IPS-20b (cell line): ENCODE measurements around the gene LRRC14B.

ENCODE experiments used
- H3K27ac ChIP-seq: one replicate; pipeline ENCODE4 v1.5.1; 2013; ENCODE audit warnings: low read length
- H3K27me3 ChIP-seq: 2 replicates; pipeline ENCODE4 v1.6.1; 2013; ENCODE audit warnings: mild to moderate bottlenecking, low read length, inconsistent platforms; ENCODE audit not compliant: insufficient read depth
- H3K36me3 ChIP-seq: 2 replicates; pipeline ENCODE4 v1.6.1; 2013; ENCODE audit warnings: low read depth, mild to moderate bottlenecking, inconsistent platforms, low read length, moderate library complexity; ENCODE audit not compliant: insufficient read depth
- H3K4me1 ChIP-seq: 2 replicates; pipeline ENCODE4 v1.6.1; 2013; ENCODE audit warnings: mild to moderate bottlenecking, control low read depth, inconsistent platforms, low read length, moderate library complexity; ENCODE audit not compliant: insufficient read depth
- H3K4me3 ChIP-seq: 2 replicates; pipeline ENCODE4 v1.5.1; 2013; ENCODE audit warnings: mild to moderate bottlenecking, low read length, inconsistent platforms
- H3K9ac ChIP-seq: 2 replicates; pipeline ENCODE4 v1.6.1; 2013; ENCODE audit warnings: low read depth, mild to moderate bottlenecking, inconsistent platforms, low read length, moderate library complexity
- H3K9me3 ChIP-seq: 2 replicates; pipeline ENCODE4 v1.6.1; 2013; ENCODE audit warnings: mild to moderate bottlenecking, low read depth, low read length, inconsistent platforms; ENCODE audit not compliant: insufficient read depth

Gene LRRC14B

DNA sequence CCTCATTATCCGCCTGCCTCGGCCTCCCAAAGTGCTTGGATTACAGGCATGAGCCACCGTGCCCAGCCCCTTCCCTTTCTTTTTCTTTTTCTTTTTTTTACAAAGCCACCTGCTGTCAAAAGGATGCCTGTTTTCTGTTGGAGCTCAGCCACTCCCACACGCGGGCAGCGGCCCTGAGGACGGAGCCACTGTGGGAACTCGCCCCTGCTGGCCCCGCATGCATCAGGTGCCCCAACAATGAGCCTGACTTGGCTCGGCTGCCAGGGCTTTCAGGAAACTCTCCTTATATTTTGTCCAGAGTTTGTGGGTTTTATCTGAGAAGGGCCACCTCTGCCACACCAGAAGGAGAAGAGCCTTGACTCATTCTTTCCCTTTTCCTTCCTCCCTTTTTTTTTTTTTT, 37.1 kb upstream of the LRRC14B start:
- no peaks in the 10 kb centered on the region for H3K27me3 ChIP-seq
- H3K27ac ChIP-seq = no peak overlapping the region
- H3K36me3 ChIP-seq = peaks cover 62% of the 10 kb centered on the region
- no peak overlapping the region for H3K4me3 ChIP-seq
- no peak overlapping the region for H3K9ac ChIP-seq
- no peaks in the 10 kb centered on the region for H3K9me3 ChIP-seq
- H3K4me1 ChIP-seq = no peaks in the 10 kb centered on the region

DNA sequence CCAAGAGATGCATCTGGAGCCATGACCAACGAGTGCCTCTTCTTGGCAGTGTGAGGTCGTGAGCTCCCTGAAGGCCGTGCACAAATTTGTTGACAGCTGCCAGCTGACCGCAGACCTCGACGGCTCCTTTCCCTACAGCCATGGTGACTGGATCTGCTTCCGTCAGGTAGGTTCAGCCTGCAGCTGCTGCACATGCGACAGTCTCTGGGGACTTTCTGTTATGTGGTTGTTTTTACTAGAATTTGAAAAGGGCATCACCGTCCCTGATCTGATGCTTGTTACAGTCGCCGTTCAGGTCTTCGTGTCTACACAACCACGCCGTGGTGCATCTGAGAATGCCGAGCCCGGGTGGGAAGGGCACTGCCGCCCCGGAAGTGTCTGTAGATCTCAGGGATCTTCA, 36.5 kb upstream of the LRRC14B start:
- Histone ChIP-seq H3K4me1 (no peaks in the 10 kb centered on the region), H3K9ac (no peak overlapping the region), H3K27me3 (no peaks in the 10 kb centered on the region)

DNA sequence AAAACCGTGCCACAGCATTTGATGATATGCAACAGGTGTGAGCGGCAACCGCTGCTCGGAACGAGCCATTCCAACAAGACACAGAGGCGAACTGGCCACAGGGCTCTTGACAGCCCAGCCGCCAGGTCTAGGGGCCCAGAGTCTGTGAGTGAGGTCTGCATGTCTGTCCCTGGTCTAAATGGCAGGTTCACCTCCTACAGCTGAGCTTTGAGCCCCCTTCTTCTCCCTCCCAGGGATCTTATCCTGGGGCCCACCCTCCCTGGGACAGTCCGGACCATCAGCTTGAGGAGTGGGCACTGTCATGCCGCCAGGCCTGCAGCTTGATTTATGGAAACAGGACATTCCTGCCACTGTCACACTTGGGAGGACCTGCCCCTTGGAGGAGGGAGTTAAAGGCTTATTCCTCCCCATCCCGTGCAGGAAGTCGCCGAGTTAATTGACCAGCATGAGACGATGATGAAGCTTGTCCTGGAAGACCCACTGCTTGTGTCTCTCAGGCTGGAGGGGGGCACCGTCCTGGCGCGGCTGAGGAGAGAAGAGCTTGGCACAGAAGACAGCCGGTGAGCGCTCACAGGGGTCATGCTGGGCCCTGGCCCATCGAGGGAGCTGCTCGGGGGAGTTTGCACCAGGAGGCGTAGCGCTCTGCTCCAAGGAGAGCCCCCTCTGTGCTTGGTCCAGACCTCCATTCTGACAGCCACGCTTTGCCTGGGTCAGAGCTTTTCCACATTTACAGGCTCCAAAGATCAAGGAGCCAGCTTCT, 35.5 kb upstream of the LRRC14B start:
- H3K36me3 ChIP-seq = peaks cover 73% of the 10 kb centered on the region
- H3K27ac ChIP-seq = no peak overlapping the region
- no peaks in the 10 kb centered on the region for H3K4me1 ChIP-seq
- H3K9ac ChIP-seq = no peak overlapping the region
- H3K4me3 ChIP-seq = no peak overlapping the region
- no peaks in the 10 kb centered on the region for H3K27me3 ChIP-seq
- H3K9me3 ChIP-seq = no peaks in the 10 kb centered on the region

More for the DNA sequence above, 36.5 kb upstream of the LRRC14B start:
- Histone ChIP-seq H3K36me3 (peaks cover 67% of the 10 kb centered on the region), H3K9me3 (no peaks in the 10 kb centered on the region), H3K4me3 (no peak overlapping the region), H3K27ac (no peak overlapping the region)

DNA sequence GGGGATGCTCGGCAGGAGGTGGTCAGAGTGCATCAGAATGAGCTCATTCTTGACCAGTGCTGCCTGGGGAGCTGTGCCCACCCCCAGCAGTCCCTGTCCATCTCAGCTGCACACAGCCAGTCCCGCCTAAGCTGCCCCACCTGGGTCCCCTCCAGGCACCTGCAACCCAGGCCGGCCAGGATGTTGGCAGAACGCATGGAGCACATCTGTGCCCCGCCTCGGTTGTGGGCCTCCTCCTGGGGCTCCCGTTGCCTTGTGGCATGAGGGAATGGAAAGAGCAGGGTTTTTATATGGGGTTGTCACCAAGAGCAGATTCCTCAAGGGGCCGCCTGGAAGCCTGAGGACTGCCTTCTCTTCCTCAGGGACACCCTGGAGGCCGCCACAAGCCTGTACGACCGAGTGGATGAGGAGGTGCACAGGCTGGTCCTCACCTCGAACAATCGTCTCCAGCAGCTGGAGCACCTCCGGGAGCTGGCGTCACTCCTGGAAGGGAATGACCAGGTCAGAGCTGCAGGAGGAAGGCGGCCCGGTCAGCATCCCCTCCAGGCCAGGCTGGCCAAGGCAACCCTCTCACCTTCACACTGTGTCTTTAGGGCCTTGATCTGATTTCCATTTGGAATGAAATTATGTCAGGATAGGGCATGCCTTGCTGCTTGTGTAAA, 34.8 kb upstream of the LRRC14B start:
- Histone ChIP-seq H3K27ac (no peak overlapping the region), H3K36me3 (peaks cover 73% of the 10 kb centered on the region), H3K9me3 (no peaks in the 10 kb centered on the region), H3K9ac (no peak overlapping the region), H3K27me3 (no peaks in the 10 kb centered on the region), H3K4me3 (no peak overlapping the region), H3K4me1 (no peaks in the 10 kb centered on the region)

DNA sequence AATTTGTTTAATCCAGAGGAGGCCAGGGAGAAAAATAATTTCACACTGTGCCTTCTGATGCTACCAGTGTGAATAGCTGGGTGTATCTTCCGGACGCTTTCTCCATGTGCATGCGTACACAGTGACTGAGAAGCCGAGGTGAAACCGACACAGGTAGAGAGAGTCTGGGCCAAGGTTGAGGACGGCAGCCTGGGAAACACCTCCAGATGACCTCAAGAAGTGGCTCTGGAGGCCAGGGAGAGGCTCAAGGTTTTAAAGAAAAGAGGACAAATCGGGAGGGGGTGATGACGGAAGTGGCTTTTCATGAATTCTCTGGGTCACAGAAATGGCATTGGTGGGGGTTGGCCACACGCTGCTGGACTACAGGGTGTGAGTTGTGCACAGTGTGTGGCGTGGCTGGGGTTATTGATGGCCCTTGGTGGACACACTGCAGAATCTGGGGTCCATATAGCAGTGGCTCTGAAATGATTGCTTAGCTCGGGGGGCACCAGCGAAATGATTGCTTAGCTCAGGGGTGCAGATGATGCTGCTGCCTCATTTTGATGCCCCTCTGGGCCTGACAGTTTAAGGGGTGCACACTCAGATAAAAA, 34.1 kb upstream of the LRRC14B start:
- peaks cover 80% of the 10 kb centered on the region for H3K36me3 ChIP-seq
- no peak overlapping the region for H3K4me3 ChIP-seq
- no peaks in the 10 kb centered on the region for H3K27me3 ChIP-seq
- H3K27ac ChIP-seq = no peak overlapping the region
- H3K9me3 ChIP-seq = no peaks in the 10 kb centered on the region
- no peak overlapping the region for H3K9ac ChIP-seq
- no peaks in the 10 kb centered on the region for H3K4me1 ChIP-seq

DNA sequence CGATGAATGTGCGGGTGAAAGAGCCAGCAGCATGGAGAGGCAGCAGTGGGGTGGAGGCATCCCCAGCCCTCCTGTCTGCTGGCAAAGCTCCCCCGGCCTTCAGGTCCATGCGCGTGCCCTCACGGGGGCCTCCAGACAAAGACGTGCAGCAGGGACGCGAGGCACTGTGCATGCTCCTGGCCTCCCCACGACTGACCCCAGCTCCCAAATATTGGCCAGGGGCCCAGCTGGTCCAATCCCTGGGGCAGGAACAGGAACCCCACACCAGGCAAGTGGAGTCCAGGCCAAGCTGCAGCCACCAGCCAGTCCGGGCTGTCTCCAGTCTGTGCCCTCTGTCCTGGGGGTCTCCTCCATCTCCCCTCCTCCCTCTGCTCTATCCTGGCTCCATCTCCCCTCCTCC, 33.5 kb upstream of the LRRC14B start:
- no peak overlapping the region for H3K27ac ChIP-seq
- no peak overlapping the region for H3K9ac ChIP-seq
- no peaks in the 10 kb centered on the region for H3K9me3 ChIP-seq
- no peak overlapping the region for H3K4me3 ChIP-seq
- peaks cover 80% of the 10 kb centered on the region for H3K36me3 ChIP-seq
- H3K27me3 ChIP-seq = no peaks in the 10 kb centered on the region
- H3K4me1 ChIP-seq = no peaks in the 10 kb centered on the region

DNA sequence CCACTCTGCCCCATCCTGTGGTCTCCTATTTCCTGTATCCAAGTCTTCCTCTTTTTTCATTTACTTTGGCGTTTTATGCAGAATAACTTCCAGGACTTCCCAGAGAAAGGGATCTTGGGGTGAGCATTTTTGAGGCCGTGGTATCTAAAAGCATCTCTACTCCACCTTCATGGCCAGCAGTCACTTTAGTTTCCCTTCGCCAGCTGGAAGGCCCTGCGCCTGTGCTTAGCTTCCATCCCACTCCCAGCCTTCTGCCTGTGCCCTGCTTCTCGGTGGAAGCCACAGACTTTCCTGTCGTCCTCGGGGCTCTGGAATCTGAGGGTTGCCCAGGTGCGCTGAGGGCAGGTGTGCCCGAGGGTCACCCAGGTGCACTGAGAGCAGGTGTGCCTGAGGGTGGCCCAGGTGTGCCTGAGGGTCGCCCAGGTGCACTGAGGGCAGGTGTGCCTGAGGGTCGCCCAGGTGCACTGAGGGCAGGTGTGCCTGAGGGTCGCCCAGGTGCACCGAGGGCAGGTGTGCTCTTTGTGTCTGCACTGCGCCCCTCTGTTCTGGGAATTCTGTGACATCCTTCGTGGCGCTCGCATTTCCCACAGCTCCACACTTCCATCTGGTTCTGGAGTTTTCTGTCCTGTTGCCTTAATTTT, 32.4 kb upstream of the LRRC14B start:
- Histone ChIP-seq H3K4me3 (no peak overlapping the region), H3K4me1 (no peaks in the 10 kb centered on the region), H3K36me3 (peaks cover 69% of the 10 kb centered on the region), H3K9ac (no peak overlapping the region), H3K9me3 (no peaks in the 10 kb centered on the region), H3K27me3 (no peaks in the 10 kb centered on the region), H3K27ac (no peak overlapping the region)

DNA sequence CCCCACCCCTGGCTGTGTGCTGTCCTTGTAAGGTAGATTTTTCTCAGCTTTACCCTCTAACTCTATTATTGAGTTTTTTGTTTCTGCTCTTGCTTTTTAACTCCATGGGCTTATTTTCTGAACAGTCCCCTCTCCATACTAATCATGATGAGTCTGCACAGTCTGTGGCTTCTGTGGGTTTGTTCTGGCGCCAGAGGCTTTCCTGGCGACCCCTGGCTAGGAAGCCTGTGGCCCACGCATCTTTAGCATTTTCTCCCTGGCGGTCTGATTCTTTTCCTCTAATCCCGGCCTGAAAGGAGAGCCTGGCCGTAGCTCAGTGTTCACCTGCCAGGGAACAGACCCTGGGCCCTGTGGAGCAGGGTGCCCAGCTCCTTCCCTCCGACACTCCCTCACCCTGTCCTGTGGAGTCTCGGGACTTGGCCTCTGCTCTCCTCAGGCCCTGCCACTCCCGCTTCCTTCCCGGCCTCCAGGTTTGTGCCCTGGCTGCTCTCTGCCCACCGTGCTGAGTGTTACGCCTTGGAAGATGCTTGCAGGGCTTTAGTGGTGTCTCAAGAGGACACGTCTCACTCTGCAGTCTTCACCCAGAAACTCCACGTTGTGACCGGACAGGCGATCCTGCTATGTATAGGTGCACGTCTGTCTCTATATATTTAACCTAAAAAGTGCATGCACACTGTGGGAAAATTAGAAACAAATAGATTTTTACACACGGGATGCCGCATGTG, 31.7 kb upstream of the LRRC14B start:
- Histone ChIP-seq H3K27ac (no peak overlapping the region), H3K4me3 (no peak overlapping the region), H3K27me3 (no peaks in the 10 kb centered on the region), H3K36me3 (peaks cover 64% of the 10 kb centered on the region), H3K9ac (no peak overlapping the region), H3K9me3 (no peaks in the 10 kb centered on the region), H3K4me1 (no peaks in the 10 kb centered on the region)

DNA sequence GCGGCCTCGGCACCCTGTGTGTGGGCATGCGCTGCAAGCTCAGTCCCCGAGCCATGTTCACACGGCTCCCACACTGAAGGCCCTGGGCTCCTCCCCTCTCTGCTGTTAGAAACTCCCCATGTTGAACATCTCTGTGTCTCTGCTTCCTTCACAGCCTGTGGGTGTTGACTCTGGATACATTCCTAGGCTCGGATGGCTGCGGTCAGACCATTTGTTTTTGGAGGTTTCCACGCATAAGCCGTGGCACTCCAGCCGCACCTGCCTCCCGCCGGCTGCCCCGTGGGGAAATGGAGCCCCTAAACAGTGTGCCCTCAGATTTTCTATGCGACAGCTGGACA, 31.2 kb upstream of the LRRC14B start:
- no peaks in the 10 kb centered on the region for H3K9me3 ChIP-seq
- H3K4me3 ChIP-seq = no peak overlapping the region
- peaks cover 59% of the 10 kb centered on the region for H3K36me3 ChIP-seq
- H3K4me1 ChIP-seq = no peaks in the 10 kb centered on the region
- H3K27me3 ChIP-seq = no peaks in the 10 kb centered on the region
- H3K9ac ChIP-seq = no peak overlapping the region
- no peak overlapping the region for H3K27ac ChIP-seq

DNA sequence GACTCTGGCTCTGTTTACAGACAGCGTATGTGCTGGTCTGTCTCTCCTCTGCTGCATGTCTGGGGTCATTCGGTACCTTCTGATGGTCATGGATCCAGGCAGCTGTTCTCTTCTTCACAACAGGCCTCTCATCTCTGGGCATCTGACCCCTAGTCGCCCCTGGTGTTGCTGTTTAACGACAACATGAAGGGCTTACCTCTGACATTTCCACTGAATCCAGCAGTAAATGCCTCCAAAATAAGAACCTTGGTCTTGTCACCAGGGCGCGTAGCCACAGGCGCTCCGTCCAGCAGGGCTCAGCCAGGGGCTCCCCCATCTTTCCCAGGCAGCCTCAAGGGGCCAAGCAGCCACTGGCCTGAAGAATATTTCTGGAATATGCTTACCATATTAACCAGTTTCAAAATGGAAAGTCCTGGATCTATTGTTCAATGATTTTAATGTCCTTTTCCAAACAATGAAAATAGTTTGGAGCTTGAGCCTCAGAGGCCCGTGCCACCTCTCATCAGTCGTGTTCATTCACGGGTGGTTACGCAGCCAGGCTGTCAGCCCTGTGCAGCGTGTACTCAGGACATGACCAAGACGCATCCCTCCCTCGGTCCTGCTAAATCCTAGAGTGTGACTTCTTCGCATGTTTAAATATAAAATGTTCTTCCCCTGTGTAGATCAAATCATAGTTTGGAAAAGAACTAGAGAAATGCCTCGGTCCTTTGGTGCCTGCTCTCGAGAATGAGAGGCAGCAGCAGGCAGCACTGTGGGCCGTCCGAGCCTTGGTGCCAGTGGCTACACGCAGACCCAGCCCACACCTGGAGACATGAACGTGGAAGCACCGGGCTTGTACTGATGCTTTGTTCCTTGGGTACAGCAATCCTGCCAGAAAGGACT, 30.1 kb upstream of the LRRC14B start:
- no peaks in the 10 kb centered on the region for H3K9me3 ChIP-seq
- no peak overlapping the region for H3K9ac ChIP-seq
- H3K4me1 ChIP-seq = no peaks in the 10 kb centered on the region
- no peaks in the 10 kb centered on the region for H3K27me3 ChIP-seq
- no peak overlapping the region for H3K27ac ChIP-seq
- H3K4me3 ChIP-seq = no peak overlapping the region
- peaks cover 49% of the 10 kb centered on the region for H3K36me3 ChIP-seq

DNA sequence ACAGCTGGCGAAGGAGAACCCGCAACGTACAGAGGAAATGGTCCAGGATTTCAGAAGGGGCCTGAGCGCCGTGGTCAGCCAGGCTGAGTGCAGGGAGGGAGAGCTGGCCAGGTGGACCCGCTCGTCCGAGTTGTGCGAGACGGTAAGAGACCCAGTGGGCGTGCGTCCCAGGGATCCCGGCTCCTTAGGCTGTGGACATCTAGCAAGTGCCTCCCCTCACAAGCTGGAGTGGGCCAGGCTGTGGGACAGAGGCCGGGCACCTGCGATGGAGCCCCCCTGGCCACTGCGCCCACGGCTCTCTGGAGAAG, 29.5 kb upstream of the LRRC14B start:
- Histone ChIP-seq H3K27ac (no peak overlapping the region), H3K4me1 (no peaks in the 10 kb centered on the region), H3K4me3 (no peak overlapping the region), H3K9me3 (no peaks in the 10 kb centered on the region), H3K27me3 (no peaks in the 10 kb centered on the region), H3K36me3 (peaks cover 43% of the 10 kb centered on the region), H3K9ac (no peak overlapping the region)
